Glutamatergic neuron (in vitro differentiated cells): ENCODE results near the gene PRSS27. TPM values are rescaled to one million over a fixed set of nuclear protein-coding genes. Genes with fewer than 3 reads are reported as not detected.

Experiments
- DNase-seq: peaks from one replicate; pipeline ENCODE4 v3.0.0; 2022
- H3K27ac Mint-ChIP-seq: one replicate; pipeline ENCODE4 v1.8.0; 2020; ENCODE audit warnings: mild to moderate bottlenecking, mixed read lengths, inconsistent platforms; ENCODE audit not compliant: unreplicated experiment
- H3K27me3 Mint-ChIP-seq: one replicate; pipeline ENCODE4 v1.8.0; 2020; ENCODE audit warnings: mild to moderate bottlenecking, moderate library complexity, mixed read lengths, inconsistent platforms; ENCODE audit not compliant: unreplicated experiment
- H3K36me3 Mint-ChIP-seq: one replicate; pipeline ENCODE4 v1.8.0; 2020; ENCODE audit warnings: mild to moderate bottlenecking, mixed read lengths, inconsistent platforms; ENCODE audit not compliant: unreplicated experiment
- H3K4me1 Mint-ChIP-seq: one replicate; pipeline ENCODE4 v1.8.0; 2020; ENCODE audit warnings: mild to moderate bottlenecking, low read depth, mixed read lengths, inconsistent platforms; ENCODE audit not compliant: unreplicated experiment
- H3K4me3 Mint-ChIP-seq: one replicate; pipeline ENCODE4 v1.8.0; 2020; ENCODE audit warnings: mild to moderate bottlenecking, mixed read lengths, inconsistent platforms; ENCODE audit not compliant: unreplicated experiment
- H3K9me3 Mint-ChIP-seq: one replicate; pipeline ENCODE4 v1.8.0; 2020; ENCODE audit warnings: mild to moderate bottlenecking, moderate library complexity, mixed read lengths, inconsistent platforms; ENCODE audit not compliant: unreplicated experiment
- CTCF ChIP-seq: fragments of 200-600 bp; sonication (generic); IDR thresholded peaks from one replicate; pipeline ENCODE4 v1.5.0; 2021; ENCODE audit not compliant: partially characterized antibody, unreplicated experiment
- total RNA-seq: library from RNA; stranded (reverse); fragmentation: NEBNext Ultra II Directional; extraction: Animal tissue kit (Norgen Biotek cat#: 25700); gene quantifications from one replicate; pipeline ENCODE4 v1.2.1, GENCODE V29; 2021; ENCODE audit not compliant: unreplicated experiment

PRSS27 gene
- total RNA-seq, 1 donor from 2014 or later: 10.8 TPM

- no peak overlapping the region for H3K27ac Mint-ChIP-seq
- H3K36me3 Mint-ChIP-seq: no peaks in the 10 kb centered on the region
- H3K9me3 Mint-ChIP-seq: peaks cover 2% of the 10 kb centered on the region
- DNase-seq: no peak
- no peaks in the 10 kb centered on the region for H3K4me1 Mint-ChIP-seq
- H3K27me3 Mint-ChIP-seq: peaks cover 11% of the 10 kb centered on the region
- no peak overlapping the region for H3K4me3 Mint-ChIP-seq
- no peak for TF ChIP-seq CTCF
These were observed 3.8 kb downstream of the PRSS27 start for GRCh38 chr16:2715966-2716885.

GRCh38 chr16:2715519-2715918 is 4.5 kb downstream of the PRSS27 start:
- peaks cover 5% of the 10 kb centered on the region for H3K4me1 Mint-ChIP-seq

GRCh38 chr16:2715064-2715463 is 5.0 kb downstream of the PRSS27 start:
- Mint-ChIP-seq H3K27me3 (peaks cover 14% of the 10 kb centered on the region), H3K4me1 (peaks cover 5% of the 10 kb centered on the region), H3K27ac (no peak overlapping the region), H3K36me3 (no peaks in the 10 kb centered on the region), H3K4me3 (no peak overlapping the region), H3K9me3 (peaks cover 2% of the 10 kb centered on the region)
- no peak for TF ChIP-seq CTCF
- DNase-seq: no peak

More at GRCh38 chr16:2715519-2715918, 4.5 kb downstream of the PRSS27 start:
- Mint-ChIP-seq H3K36me3 (no peaks in the 10 kb centered on the region), H3K9me3 (peaks cover 2% of the 10 kb centered on the region), H3K27me3 (peaks cover 13% of the 10 kb centered on the region), H3K27ac (no peak overlapping the region), H3K4me3 (no peak overlapping the region)
- no peak for TF ChIP-seq CTCF
- no peak for DNase-seq

- Mint-ChIP-seq H3K9me3 (peaks cover 2% of the 10 kb centered on the region), H3K27ac (no peak overlapping the region), H3K4me1 (peaks cover 5% of the 10 kb centered on the region), H3K27me3 (peaks cover 14% of the 10 kb centered on the region), H3K4me3 (no peak overlapping the region), H3K36me3 (no peaks in the 10 kb centered on the region)
- TF ChIP-seq CTCF: no peak
- DNase-seq: no peak
These were observed 5.8 kb downstream of the PRSS27 start for GRCh38 chr16:2713985-2714774.
